Stimulated activated CD4-positive, alpha-beta T cell treated with anti-CD3 and anti-CD28 coated beads, Interleukin-4, amount 100 ng/mL, for 48 hours (primary cell): Measurements from ENCODE around the gene PUS7L.
A peak's percentile ranks its signal among the peaks of the same experiment; 100 is the strongest.
"Not testable (repeated sequence)": the region's sequence is repeated elsewhere in the genome, so short reads cannot be mapped to it uniquely, and the experiment has no call there.

Experiments used
- DNase-seq, 2 donors: peaks; one replicate each; pipeline ENCODE4 v3.0.0-alpha.2; 2020; ENCODE audit warnings: low read depth in 2 of 2

The PUS7L gene

GRCh38 chr12:43750814-43751213, 7.8 kb downstream of the PUS7L start:
- no peak for DNase-seq

- no peak for DNase-seq
These were observed 9.6 kb downstream of the PUS7L start for GRCh38 chr12:43749016-43749415.

GRCh38 chr12:43744826-43745225, 13.8 kb downstream of the PUS7L start:
- DNase-seq: no peak

- no peak for DNase-seq
These were observed 16.5 kb downstream of the PUS7L start for GRCh38 chr12:43742106-43742505.

- no peak for DNase-seq
These were observed 18.0 kb downstream of the PUS7L start for GRCh38 chr12:43740511-43741100.

GRCh38 chr12:43737646-43738045, 20.9 kb downstream of the PUS7L start:
- no peak for DNase-seq

- DNase-seq: no peak
These were observed 21.6 kb downstream of the PUS7L start for GRCh38 chr12:43736927-43737440.

GRCh38 chr12:43733687-43734086, 24.9 kb downstream of the PUS7L start:
- no peak for DNase-seq

- DNase-seq: no peak
These were observed 28.3 kb downstream of the PUS7L start for GRCh38 chr12:43730283-43730682.

GRCh38 chr12:43728698-43729097, 29.9 kb downstream of the PUS7L start:
- no peak for DNase-seq

- no peak for DNase-seq
These were observed 30.5 kb downstream of the PUS7L start for GRCh38 chr12:43728117-43728516.

- no peak for DNase-seq
These were observed 35.5 kb downstream of the PUS7L start for GRCh38 chr12:43723134-43723533.

- no peak for DNase-seq
These were observed 36.0 kb downstream of the PUS7L start for GRCh38 chr12:43722621-43723020.

- no peak for DNase-seq
These were observed 47.2 kb downstream of the PUS7L start for GRCh38 chr12:43711348-43711747.

- not testable (repeated sequence) for DNase-seq
These were observed 54.8 kb downstream of the PUS7L start for GRCh38 chr12:43703772-43704171.

- DNase-seq: not testable (repeated sequence)
These were observed 57.4 kb downstream of the PUS7L start for GRCh38 chr12:43701194-43701593.

GRCh38 chr12:43696154-43696553, 62.4 kb downstream of the PUS7L start:
- no peak for DNase-seq

GRCh38 chr12:43694879-43695278, 63.7 kb downstream of the PUS7L start:
- DNase-seq: no peak

- no peak for DNase-seq
These were observed 66.5 kb downstream of the PUS7L start for GRCh38 chr12:43692064-43692463.

GRCh38 chr12:43685491-43685890, 73.1 kb downstream of the PUS7L start:
- DNase-seq: not testable (repeated sequence)

GRCh38 chr12:43676183-43676813, 82.3 kb downstream of the PUS7L start:
- DNase-seq: peak in 1 of 2 donors; percentile 7

- DNase-seq: no peak
These were observed 83.3 kb downstream of the PUS7L start for GRCh38 chr12:43675048-43675904.

- no peak for DNase-seq
These were observed 89.2 kb downstream of the PUS7L start for GRCh38 chr12:43669373-43669772.
